Measurements from ENCODE around the gene TAF1B.

The TAF1B gene

GRCh38 chr2:9805435-9806297 lies 37.6 kb upstream of the TAF1B start:
- no peaks in the 10 kb centered on the region for H3K27me3 Mint-ChIP-seq
- H3K4me1 Mint-ChIP-seq (ENCODE audit: low read depth): no peaks in the 10 kb centered on the region
- no peak overlapping the region for H3K27ac Mint-ChIP-seq
- no peak overlapping the region for H3K4me3 Mint-ChIP-seq
- H3K9me3 Mint-ChIP-seq (ENCODE audit: low read depth): no peaks in the 10 kb centered on the region
- H3K36me3 Mint-ChIP-seq: no peaks in the 10 kb centered on the region

GRCh38 chr2:9806298-9806610 lies 37.0 kb upstream of the TAF1B start:
- H3K9me3 Mint-ChIP-seq (ENCODE audit: low read depth): no peaks in the 10 kb centered on the region
- H3K4me1 Mint-ChIP-seq (ENCODE audit: low read depth): no peaks in the 10 kb centered on the region
- H3K27ac Mint-ChIP-seq: no peak overlapping the region
- H3K4me3 Mint-ChIP-seq: no peak overlapping the region
- no peaks in the 10 kb centered on the region for H3K36me3 Mint-ChIP-seq
- H3K27me3 Mint-ChIP-seq: no peaks in the 10 kb centered on the region

- Mint-ChIP-seq H3K4me3 (no peak overlapping the region), H3K27ac (no peak overlapping the region), H3K4me1 (ENCODE audit: low read depth) (no peaks in the 10 kb centered on the region), H3K9me3 (ENCODE audit: low read depth) (no peaks in the 10 kb centered on the region), H3K27me3 (no peaks in the 10 kb centered on the region), H3K36me3 (no peaks in the 10 kb centered on the region)
Measured at GRCh38 chr2:9806656-9807055, 36.6 kb upstream of the TAF1B start.

- H3K27me3 Mint-ChIP-seq: no peaks in the 10 kb centered on the region
- no peaks in the 10 kb centered on the region for H3K4me1 Mint-ChIP-seq (ENCODE audit: low read depth)
- no peak overlapping the region for H3K4me3 Mint-ChIP-seq
- no peak overlapping the region for H3K27ac Mint-ChIP-seq
- no peaks in the 10 kb centered on the region for H3K9me3 Mint-ChIP-seq (ENCODE audit: low read depth)
- H3K36me3 Mint-ChIP-seq: no peaks in the 10 kb centered on the region
Measured at GRCh38 chr2:9807056-9807455, 36.2 kb upstream of the TAF1B start.

- Mint-ChIP-seq H3K27me3 (no peaks in the 10 kb centered on the region), H3K36me3 (no peaks in the 10 kb centered on the region), H3K4me3 (no peak overlapping the region), H3K27ac (no peak overlapping the region), H3K9me3 (ENCODE audit: low read depth) (no peaks in the 10 kb centered on the region), H3K4me1 (ENCODE audit: low read depth) (no peaks in the 10 kb centered on the region)
Measured at GRCh38 chr2:9807555-9808305, 35.5 kb upstream of the TAF1B start.

- H3K36me3 Mint-ChIP-seq: no peaks in the 10 kb centered on the region
- no peaks in the 10 kb centered on the region for H3K4me1 Mint-ChIP-seq (ENCODE audit: low read depth)
- H3K27me3 Mint-ChIP-seq: peaks cover 3% of the 10 kb centered on the region
- no peak overlapping the region for H3K27ac Mint-ChIP-seq
- H3K9me3 Mint-ChIP-seq (ENCODE audit: low read depth): no peaks in the 10 kb centered on the region
- no peak overlapping the region for H3K4me3 Mint-ChIP-seq
Measured at GRCh38 chr2:9808334-9809063, 34.8 kb upstream of the TAF1B start.

- Mint-ChIP-seq H3K27me3 (peaks cover 5% of the 10 kb centered on the region), H3K27ac (no peak overlapping the region), H3K36me3 (no peaks in the 10 kb centered on the region), H3K4me1 (ENCODE audit: low read depth) (peaks cover 4% of the 10 kb centered on the region), H3K4me3 (no peak overlapping the region), H3K9me3 (ENCODE audit: low read depth) (no peaks in the 10 kb centered on the region)
Measured at GRCh38 chr2:9809064-9809356, 34.3 kb upstream of the TAF1B start.

GRCh38 chr2:9809448-9810088 lies 33.7 kb upstream of the TAF1B start:
- Mint-ChIP-seq H3K27ac (no peak overlapping the region), H3K36me3 (no peaks in the 10 kb centered on the region), H3K4me3 (no peak overlapping the region), H3K27me3 (peaks cover 5% of the 10 kb centered on the region), H3K4me1 (ENCODE audit: low read depth) (peaks cover 4% of the 10 kb centered on the region), H3K9me3 (ENCODE audit: low read depth) (no peaks in the 10 kb centered on the region)

- peaks cover 5% of the 10 kb centered on the region for H3K27me3 Mint-ChIP-seq
- no peak overlapping the region for H3K4me3 Mint-ChIP-seq
- H3K4me1 Mint-ChIP-seq (ENCODE audit: low read depth): peaks cover 8% of the 10 kb centered on the region
- no peaks in the 10 kb centered on the region for H3K9me3 Mint-ChIP-seq (ENCODE audit: low read depth)
- H3K36me3 Mint-ChIP-seq: no peaks in the 10 kb centered on the region
- no peak overlapping the region for H3K27ac Mint-ChIP-seq
Measured at GRCh38 chr2:9811216-9811615, 32.1 kb upstream of the TAF1B start.

- H3K27me3 Mint-ChIP-seq: peaks cover 5% of the 10 kb centered on the region
- H3K27ac Mint-ChIP-seq: no peak overlapping the region
- no peaks in the 10 kb centered on the region for H3K9me3 Mint-ChIP-seq (ENCODE audit: low read depth)
- no peaks in the 10 kb centered on the region for H3K36me3 Mint-ChIP-seq
- H3K4me1 Mint-ChIP-seq (ENCODE audit: low read depth): peaks cover 10% of the 10 kb centered on the region
- no peak overlapping the region for H3K4me3 Mint-ChIP-seq
Measured at GRCh38 chr2:9811679-9812511, 31.4 kb upstream of the TAF1B start.

- Mint-ChIP-seq H3K27ac (no peak overlapping the region), H3K9me3 (ENCODE audit: low read depth) (no peaks in the 10 kb centered on the region), H3K27me3 (peaks cover 5% of the 10 kb centered on the region), H3K4me1 (ENCODE audit: low read depth) (peaks cover 12% of the 10 kb centered on the region), H3K4me3 (no peak overlapping the region), H3K36me3 (no peaks in the 10 kb centered on the region)
Measured at GRCh38 chr2:9812945-9813311, 30.3 kb upstream of the TAF1B start.

GRCh38 chr2:9813312-9814128 lies 29.8 kb upstream of the TAF1B start:
- Mint-ChIP-seq H3K27me3 (peaks cover 5% of the 10 kb centered on the region), H3K4me3 (no peak overlapping the region), H3K4me1 (ENCODE audit: low read depth) (peaks cover 12% of the 10 kb centered on the region), H3K36me3 (no peaks in the 10 kb centered on the region), H3K9me3 (ENCODE audit: low read depth) (no peaks in the 10 kb centered on the region), H3K27ac (no peak overlapping the region)

- Mint-ChIP-seq H3K27ac (no peak overlapping the region), H3K27me3 (peaks cover 5% of the 10 kb centered on the region), H3K36me3 (no peaks in the 10 kb centered on the region), H3K9me3 (ENCODE audit: low read depth) (no peaks in the 10 kb centered on the region), H3K4me1 (ENCODE audit: low read depth) (peaks cover 12% of the 10 kb centered on the region), H3K4me3 (no peak overlapping the region)
Measured at GRCh38 chr2:9814129-9814868, 29.0 kb upstream of the TAF1B start.
